OCI-M2 (cell line): ENCODE measurements around the gene SCYGR1.
"Not testable (repeated sequence)": the region's sequence is repeated elsewhere in the genome, so short reads cannot be mapped to it uniquely, and the experiment has no call there.

Source experiments
- DNase-seq: peaks from one replicate; lab custom pipeline; 2025; ENCODE audit not compliant: unreplicated experiment; lab: John Stamatoyannopoulos, UW

Gene SCYGR1, protein sequence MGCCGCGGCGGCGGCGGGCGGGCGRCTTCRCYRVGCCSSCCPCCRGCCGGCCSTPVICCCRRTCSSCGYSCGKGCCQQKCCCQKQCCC

DNA sequence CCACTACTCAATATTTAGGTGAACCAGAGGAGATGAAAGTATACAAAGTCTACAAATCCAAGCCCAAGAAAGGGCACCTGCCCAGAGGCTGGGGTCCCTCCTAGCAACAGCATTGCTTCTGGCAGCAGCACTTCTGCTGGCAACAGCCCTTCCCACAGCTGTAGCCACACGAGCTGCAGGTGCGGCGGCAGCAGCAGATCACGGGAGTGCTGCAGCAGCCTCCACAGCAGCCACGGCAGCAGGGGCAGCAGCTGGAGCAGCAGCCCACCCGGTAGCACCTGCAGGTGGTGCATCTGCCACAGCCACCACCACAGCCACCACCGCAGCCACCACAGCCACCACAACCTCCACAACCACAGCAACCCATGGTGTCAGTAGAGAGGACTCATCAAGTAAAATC, at the start of gene SCYGR1:
Gene SCYGR1 (minus strand): TSS at position 367 of the 400 bp plus-strand sequence. CDS start 0 bp downstream, at position 367.
- DNase-seq: not testable (repeated sequence)

DNA sequence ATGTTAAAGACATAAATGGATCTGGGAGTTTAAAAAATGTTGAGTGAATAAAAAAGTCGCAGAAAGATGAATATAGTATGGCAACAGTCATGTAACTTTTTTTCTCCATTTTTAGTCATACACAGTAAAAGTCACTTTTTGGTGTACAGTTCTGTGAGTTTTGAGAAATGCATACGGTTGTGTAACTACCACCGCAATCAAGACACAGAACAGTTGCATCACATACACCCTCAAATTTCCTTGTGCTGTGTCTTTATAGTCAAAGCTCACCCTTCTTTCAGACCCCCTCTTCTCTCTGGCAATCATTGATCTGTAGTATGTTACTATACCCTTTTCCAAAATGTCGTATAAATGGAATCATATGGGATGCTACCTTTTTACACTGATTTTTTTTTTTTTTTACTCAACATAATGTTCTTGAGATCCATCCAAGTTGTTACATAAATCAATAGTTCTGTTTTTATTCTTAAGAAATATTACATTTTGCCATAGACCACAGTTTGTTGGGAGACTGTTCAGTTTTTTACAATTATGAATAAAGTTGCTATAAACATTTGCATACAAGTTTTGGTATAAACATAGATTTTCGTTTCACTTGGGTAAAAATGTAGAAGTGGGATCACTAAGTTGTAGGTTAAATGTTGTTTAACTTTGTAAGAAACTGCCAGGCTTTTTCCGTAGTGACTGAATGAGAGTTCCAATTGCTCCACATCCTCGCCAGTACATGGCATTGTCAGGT, 48.9 kb upstream of the SCYGR1 start:
- DNase-seq: no peak

DNA sequence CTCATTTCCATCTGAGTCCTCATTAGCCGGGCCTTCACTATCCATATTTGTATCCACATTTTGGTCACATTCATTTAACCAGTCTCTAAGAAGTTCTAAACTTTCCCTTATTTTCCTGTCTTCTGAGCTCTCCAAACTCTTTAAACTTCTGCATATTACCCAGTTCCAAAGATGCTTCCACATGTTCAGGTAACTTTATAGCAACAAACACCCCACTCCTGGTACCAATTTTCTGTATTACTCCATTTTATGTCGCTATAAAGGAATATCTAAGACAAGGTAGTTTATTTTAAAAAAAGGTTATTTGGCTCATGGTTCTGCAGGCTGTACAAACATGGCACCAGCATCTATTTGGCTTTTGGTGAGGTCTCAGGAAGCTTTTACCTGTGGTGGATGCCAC, 45.4 kb upstream of the SCYGR1 start:
- no peak for DNase-seq

DNA sequence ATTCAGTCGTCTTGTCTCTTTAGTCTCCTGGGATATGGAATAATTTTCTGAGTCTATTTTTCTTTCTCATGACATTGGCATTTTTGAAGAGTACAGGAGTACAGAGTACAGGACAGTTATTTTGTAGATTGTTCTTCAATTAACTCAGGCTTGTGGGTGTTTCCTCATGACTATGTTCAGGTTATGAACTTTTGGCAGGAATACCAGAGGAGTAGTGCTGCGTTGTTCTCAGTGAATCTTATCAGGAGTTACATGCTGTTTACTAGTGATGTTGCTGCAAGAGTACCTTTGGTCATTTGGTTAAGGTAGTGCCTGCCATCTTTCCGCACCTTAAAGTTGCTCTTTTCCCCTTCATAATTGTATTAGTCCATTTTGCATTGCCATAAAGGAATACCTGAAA, 42.9 kb upstream of the SCYGR1 start:
- DNase-seq: no peak

DNA sequence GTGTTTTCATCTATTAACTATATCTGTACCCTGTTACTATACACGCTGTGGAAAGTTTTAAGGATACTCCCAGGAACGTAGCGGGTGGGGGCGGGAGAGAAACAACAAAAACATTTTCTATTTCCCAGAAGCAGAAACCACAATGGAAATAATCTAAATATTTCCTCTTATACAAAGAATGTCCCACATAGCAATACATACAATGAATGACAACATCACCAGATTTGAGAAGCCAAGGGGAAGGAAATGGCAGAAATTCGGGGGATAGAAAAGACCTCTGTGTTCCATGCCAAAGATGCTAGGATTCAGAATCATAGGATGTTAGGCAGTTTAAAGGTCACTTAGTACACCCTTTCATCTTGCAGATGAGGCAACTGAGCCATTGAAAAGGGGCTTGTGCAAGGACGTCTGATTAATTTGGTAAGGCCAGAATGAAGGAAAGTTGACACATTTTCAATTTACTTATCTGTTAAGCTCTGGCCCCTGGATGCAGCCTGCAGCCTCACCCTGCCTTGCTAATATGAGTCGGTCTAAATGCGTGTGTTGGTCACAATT, 41.1 kb upstream of the SCYGR1 start:
- DNase-seq: no peak

DNA sequence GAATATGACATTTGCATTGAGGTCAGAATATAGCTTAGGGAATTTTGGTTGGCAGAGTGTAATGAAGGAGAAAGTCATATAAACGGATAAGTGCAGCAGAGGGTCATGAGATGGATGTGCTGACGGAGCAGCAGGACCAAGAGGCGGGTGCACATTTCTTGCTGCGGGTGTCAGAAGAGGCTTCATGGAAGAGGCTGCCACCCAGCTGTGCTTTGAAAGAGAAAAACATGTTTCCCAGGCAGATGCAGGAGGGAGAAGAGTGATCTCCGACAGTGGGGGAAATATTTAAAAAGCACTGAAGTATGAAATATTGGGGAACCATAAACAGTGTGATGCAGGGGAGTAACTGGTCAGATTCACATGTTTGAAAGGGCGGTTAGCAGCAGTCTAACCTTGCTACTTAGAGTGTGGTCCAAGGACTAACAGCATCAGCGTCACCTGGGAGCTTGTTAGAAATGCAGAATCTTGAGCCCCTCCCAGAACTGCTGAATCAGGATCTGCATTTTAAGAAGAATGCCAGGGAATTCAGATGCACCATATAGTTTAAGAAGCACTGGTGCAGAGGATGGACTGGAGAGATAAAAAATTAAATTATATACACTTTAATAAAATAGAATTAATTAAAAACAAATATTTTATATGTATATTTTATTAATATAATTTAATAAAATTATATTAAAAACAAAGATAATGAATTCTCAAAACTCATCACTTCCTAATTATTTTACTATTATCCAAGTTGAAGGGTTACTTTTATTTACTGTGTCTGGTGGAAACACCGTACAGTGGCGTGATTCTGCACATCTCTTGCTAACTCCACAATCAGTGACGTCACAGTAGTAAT, 36.1 kb upstream of the SCYGR1 start:
- no peak for DNase-seq

DNA sequence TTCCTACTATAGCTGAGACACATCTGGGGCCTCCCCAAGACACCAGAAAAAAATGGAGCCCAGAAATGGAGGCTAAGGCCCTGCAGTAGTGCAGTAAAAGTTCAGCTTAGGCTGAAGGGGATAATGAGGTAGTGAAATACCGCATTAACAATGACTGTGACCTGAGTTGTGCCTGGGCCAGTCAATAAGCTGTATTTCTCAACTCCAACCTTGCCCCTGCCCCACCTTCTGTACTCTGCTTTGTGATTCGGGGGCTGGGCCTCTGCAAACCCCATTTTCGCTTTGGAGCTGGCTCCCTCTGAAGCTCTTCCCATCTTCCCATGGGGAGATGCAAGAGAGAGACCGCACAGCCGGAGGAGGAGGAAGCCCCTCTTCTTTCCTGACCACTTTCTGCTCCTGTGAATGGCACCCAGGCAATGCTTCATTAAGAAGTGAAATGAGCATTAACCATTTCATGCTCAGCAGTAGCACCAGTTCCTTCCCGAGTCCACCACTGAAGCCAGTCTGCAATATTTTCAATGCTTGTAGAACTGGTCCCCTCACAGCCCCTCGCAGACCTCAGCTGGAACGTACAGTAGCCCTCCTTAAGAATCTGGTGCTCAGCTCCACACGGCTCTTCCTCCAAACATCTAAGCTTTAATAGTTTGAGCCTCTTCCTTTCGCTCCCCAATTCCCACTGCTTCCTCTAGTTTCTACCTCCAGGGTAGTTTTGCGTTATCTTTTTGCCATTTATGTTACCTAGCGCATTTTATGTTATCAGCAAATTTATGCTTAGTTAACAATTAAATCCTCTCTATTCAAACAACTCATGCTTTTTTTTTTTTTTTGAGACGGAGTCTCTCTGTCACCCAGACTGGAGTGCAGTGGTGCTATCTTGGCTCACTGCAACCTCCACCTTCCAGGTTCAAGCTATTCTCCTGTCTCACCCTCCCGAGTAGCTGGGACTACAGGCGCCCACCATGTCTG, 32.6 kb upstream of the SCYGR1 start:
- no peak for DNase-seq

DNA sequence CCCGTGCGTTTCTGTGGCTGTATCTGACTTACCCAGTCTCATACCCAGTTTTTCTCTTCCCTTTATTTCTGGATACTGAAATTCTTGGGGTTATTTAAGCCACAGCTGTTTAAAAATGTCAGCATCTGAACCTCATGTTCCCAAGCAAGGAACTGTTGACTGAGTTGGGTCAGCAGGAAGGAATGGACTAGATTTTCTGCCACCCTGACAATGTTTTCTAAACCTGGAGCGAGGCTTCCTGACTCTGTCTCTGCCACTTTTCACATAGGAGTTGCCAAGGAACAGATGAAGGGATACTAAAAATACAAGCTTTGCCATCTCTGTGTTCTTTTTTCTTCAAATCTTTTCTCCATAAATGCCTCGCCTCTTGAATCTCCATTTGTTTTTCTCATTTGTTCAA, 29.0 kb upstream of the SCYGR1 start:
- no peak for DNase-seq

DNA sequence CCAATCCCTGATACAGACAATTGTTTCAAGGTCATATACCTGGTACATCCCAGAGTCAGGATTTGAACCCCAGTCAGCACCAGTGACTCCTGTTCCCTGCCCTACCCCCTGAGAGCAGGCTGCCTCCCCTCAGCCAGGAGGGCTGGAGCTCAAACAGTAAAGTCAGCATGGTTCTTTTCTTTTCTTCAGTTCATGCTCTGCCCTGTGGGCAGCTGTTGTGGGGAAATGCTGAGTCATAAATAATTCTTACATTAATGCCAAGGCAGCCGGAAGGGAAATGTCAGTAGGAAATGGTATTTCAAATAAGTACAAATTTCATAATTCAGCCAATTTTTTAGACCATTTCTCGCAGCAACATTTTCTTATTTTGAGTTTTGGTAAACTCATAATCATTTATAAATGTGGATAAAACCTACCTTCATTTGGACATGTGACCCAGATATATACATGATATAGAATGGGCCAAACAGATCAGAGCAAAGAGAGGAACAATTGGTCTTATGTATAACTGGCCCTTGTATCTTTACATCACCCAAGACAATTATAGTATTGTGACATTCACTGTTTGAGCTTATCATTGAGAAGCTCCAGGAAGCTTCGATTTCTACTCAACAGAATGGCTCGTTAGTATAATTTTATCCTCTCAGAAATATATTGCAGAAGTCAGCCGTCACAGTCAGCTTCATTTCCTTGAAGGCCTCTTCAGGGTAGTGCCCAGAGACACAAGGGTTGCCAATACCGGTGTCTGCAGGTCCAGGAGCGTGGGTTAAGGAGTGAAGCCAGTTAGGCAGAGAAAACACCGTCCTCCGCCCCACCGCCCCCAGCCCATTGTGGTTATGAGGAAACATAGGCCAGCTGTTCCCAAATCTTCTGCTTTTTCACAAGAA, 28.0 kb upstream of the SCYGR1 start:
- no peak for DNase-seq

DNA sequence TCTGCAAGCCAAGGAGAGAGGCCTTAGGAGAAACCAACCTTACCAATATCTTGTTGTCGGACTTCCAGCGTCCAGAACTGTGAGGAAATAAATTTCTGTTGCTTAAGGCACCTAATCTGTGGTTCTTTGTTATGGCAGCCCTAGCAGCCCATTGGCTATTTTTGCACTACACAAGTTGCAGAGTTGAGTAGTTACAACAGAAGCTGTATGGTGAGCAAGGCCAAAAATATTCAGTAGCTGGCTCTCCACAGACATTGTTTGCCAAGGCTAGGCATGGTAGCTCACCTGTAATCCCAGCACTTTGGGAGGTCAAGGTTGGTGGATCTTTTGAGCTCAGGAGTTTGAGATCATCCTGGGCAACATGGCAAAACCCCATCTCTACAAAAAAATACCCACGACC, 27.1 kb upstream of the SCYGR1 start:
- DNase-seq: no peak

DNA sequence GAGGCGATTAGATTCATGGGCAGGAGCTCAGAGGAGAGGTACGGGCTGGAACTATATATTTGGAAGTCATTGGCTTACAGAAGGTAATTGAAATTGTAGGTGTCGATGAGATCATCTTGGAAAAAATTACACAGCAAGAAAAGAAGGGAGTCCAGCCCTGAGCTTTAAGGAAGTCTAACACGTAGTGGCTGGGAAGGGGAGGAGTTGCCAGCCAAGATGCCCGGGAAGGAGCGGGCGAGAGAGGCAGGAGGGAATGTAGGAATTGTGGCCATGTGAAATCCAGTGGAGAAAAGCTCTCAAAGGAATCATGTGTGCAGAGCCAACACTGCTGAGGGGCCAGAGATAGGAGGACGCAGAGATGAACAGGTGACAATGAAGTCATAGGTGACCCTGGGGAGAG, 25.6 kb upstream of the SCYGR1 start:
- no peak for DNase-seq

DNA sequence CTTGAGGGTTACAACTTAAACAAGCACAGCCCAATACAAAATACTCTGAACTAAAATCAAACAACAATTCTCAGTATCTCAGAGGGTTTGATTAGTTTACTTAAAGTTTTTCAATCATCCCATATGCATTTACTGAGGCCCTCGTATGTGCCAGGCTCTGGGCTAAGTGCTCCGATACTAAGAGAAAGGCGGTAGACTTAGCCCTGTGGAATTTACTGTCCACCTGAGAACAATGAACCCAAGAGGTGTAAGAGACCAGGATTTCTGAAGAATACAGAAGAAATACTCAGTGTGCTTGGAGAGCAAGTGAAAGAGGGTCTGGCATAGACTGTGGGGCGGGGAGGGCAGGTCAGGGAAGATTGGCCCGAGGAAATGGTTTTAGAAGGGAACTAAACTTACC, 25.1 kb upstream of the SCYGR1 start:
- DNase-seq: no peak

DNA sequence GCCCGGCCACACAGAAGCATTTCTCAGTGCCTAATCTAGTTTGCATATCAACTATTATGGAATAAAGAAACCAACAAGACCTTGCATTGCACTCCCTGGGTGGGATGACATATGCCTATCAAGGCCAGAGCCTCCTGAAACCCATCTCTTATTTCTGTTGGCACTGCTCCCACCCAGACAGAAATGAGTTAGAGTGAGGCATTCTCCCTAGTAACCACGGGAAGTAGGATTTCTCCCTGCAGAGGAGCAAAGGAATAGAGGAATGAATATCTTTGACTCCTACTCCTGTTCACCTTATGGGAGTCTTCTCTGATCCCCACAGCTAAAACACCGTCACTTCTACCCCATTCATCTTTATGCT, 24.2 kb upstream of the SCYGR1 start:
- no peak for DNase-seq

DNA sequence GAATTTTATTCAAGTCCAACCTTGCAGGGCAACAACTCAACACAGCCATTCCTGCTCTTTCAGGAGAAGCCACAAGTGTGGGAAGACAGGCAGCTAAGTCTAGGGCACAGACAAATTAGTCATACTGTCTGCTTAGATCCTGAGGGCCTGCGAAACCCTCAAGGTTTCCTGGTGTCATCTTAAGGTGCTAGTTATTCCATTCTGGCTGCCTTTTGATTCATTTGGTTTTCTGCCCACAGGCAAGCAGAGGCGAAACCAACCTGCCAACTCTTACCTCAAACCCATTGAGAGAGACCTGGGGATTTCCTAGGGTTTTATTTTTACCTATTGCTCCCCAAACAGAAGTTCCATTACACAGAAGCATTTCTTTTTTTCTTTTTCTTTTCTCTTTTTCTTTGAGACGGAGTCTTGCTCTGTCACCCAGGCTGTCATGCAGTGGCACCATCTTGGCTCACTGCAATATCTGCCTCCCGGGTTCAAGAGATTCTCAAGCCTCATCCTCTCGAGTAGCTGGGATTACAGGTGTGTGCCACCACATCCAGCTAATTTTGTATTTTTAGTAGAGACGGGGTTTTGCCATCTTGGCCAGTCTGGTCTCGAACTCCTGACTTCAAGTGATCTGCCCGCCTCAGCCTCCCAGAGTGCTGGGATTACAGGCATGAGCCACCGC, 23.7 kb upstream of the SCYGR1 start:
- no peak for DNase-seq

DNA sequence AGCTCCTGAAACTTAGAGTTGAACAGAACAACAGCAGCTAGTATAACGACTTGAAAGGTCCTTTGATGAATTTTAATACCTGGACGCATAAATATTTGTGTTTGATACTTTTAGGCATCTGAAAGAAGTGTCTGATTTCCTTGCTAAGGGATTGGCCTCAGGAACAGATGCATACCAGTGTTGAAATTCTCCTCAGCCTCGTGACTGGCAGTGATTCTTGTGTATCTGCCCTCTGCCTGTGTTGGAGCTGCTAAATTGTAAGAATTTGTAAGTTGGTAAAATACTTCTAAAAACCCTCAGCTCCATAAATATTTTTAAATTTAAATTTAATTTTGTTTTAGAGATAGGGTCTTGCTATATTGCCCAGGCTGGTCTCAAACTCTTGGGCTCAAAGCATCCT, 22.4 kb upstream of the SCYGR1 start:
- DNase-seq: no peak

DNA sequence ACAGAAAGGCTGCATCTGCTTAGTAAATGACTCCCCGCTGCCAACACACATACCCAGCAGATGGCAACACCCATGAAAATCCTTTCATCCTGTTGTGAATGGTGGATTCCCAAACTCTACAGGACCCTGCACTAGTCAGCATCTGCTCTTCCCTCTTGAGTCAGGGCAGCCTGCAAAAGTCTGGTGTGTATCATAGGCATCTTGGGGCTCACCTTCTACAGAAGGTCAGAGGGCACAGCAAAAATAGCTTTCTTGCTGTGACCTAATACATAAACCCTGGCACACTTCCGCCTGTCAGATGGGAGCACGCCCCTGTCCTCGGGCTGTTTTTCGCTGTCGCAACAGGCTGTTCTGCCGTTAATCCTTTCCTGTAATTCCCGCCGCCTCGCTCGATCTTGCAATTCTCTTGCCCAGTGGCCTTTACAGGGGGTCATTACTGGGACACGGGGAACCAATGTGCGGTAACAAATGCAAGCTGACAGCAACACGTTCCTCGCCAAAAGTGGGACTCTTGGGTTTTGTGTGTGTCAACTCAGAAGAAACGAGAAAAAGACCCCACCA, 19.9 kb upstream of the SCYGR1 start:
- DNase-seq: no peak

DNA sequence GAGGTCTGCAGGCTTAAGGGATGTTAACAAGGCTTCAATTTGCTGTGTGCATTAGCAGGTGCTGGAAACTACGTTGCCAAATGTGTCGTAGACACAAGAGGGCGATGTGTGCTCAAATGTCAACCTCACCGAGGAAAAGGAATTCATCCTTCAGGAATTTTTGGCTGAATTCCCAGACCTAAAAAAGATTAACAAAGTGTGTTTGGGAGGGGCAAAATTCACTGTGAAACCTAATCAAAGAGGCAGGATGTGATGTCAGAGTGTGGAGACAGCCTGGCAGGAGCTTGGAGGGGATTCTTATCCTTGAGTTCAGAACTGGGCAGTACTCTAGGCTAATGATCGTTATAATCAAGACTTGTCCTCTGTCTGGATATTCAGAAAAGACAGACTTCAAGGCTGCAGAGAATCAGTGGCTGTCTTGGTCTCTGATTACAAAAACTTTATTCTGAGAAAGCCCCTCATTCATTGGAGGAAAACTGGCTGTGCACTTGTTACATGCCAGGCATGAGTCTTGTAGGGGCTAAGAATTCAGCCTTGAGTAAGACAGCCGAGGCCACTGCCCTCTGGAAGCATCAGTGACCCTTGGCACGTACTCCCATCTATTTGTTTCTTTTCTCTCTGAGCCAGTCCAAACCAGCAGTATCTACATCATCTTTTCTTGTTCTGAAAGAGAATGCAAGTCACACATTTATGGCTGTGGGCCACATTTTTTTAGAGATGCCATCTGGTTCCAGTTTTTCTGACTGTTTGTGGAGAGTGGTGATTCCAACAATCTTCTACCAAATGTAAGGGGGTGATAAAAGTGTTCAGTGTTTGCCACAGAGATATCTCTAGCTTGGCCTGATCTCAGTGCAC, 18.7 kb upstream of the SCYGR1 start:
- DNase-seq: no peak
